HepG2 (cell line): ENCODE results near the gene ENTPD6. TPM values are rescaled to one million over a fixed set of nuclear protein-coding genes. Genes with fewer than 3 reads are reported as not detected.

Source experiments
- AHDC1 ChIP-seq: sonication (generic); formaldehyde crosslinking; IDR thresholded peaks from 2 replicates; pipeline ENCODE4 v1.5.1; 2020; ENCODE audit warnings: mild to moderate bottlenecking, missing genetic modification reagents, borderline replicate concordance
- NFIB ChIP-seq: sonication (generic); formaldehyde crosslinking; IDR thresholded peaks from 2 replicates; pipeline ENCODE4 v1.9.0; 2021; ENCODE audit warnings: missing genetic modification reagents, mild to moderate bottlenecking, borderline replicate concordance
- NRL ChIP-seq: sonication (generic); formaldehyde crosslinking; IDR thresholded peaks from 2 replicates; pipeline ENCODE4 v1.5.0; 2020; ENCODE audit warnings: missing genetic modification reagents, mild to moderate bottlenecking, moderate library complexity, borderline replicate concordance
- ONECUT2 ChIP-seq: sonication (generic); formaldehyde crosslinking; IDR thresholded peaks from 2 replicates; pipeline ENCODE4 v1.4.0; 2020; ENCODE audit warnings: missing genetic modification reagents
- SP1 ChIP-seq, 2 experiments: fragments of 450-650 bp in 1 of 2; sonication (generic) in 1 of 2; formaldehyde crosslinking in 1 of 2; IDR thresholded peaks; 2 replicates each; pipeline versions ENCODE4 v1.4.0 to v1.6.1; 2016 to 2020; ENCODE audit warnings: missing genetic modification reagents in 1 of 2
- TEAD3 ChIP-seq: optimal IDR thresholded peaks from 2 replicates; pipeline ENCODE3; 2016; ENCODE audit warnings: borderline replicate concordance
- ZBTB37 ChIP-seq: sonication (generic); formaldehyde crosslinking; IDR thresholded peaks from 2 replicates; pipeline ENCODE4 v1.4.0; 2020; ENCODE audit warnings: mild to moderate bottlenecking, missing genetic modification reagents
- ZEB1 ChIP-seq: IDR thresholded peaks from 2 replicates; pipeline ENCODE4 v1.6.1; 2012; ENCODE audit warnings: mild to moderate bottlenecking, low read depth, inconsistent platforms; ENCODE audit not compliant: insufficient replicate concordance
- ZNF281 ChIP-seq: sonication (generic); formaldehyde crosslinking; IDR thresholded peaks from 2 replicates; pipeline ENCODE4 v1.4.0; 2020; ENCODE audit warnings: missing genetic modification reagents, borderline replicate concordance
- polyA plus RNA-seq, 8 experiments: library from polyadenylated mRNA; depleted of rRNA in 3 of 8; stranded (reverse) in 7 of 8; unstranded in 1 of 8; fragments of >200 nt; fragmentation: Illumina TruSeq in 4 of 8; extraction: Trizol in 4 of 8; gene quantifications; 2 replicates each; pipeline versions ENCODE4 v1.2.1 to v1.2.3, GENCODE V29; 2011 to 2016; ENCODE audit warnings: low read depth in 4 of 8, missing spikeins in 1 of 8, mixed read lengths in 1 of 8; ENCODE audit not compliant: insufficient read depth in 1 of 8
- total RNA-seq, 5 experiments: library from RNA; depleted of rRNA; stranded (reverse); fragments of >200 nt; fragmentation: Illumina TruSeq; extraction: Trizol; gene quantifications; 2 replicates each; pipeline ENCODE4 v1.2.3, GENCODE V29; 2016; ENCODE audit warnings: low read depth in 1 of 5

The ENTPD6 gene
- total and polyA plus RNA-seq, 2 of the 13 experiments (the other 11 are each of a cell fraction or from before 2014, with no cell fraction given) = 164 to 172 TPM

GRCh38 chr20:25227317-25227831 is 31.9 kb downstream of the ENTPD6 start (continued):
- TF ChIP-seq AHDC1 (0 out of 2 replicates have a peak, but pooled peaks have one; percentile 4), NRL (CRISPR knock-in tag) (0 out of 2 replicates have a peak, but pooled peaks have one; percentile 18), ZEB1 (peak; percentile 75), ZNF281 (no peak), ONECUT2 (peak; percentile 83), NFIB (CRISPR knock-in tag) (no peak), ZBTB37 (CRISPR knock-in tag) (peak; percentile 83), TEAD3 (peak; percentile 71), SP1 (IDR thresholded peaks at IDR 0.05) (no peak), SP1 (CRISPR knock-in tag; IDR thresholded peaks at IDR 0.05) (no peak)
